Fibroblast of villous mesenchyme (primary cell): ENCODE data around the gene ANO2. TPM values are rescaled to one million over a fixed set of nuclear protein-coding genes. Genes with fewer than 3 reads are reported as not detected.
"Not testable (repeated sequence)": the region's sequence is repeated elsewhere in the genome, so short reads cannot be mapped to it uniquely, and the experiment has no call there.

ENCODE experiments used
- DNase-seq: peaks from one replicate; pipeline ENCODE4 v3.0.0-alpha.2; 2010; ENCODE audit warnings: low read depth
- H3K4me3 ChIP-seq: 2 replicates; pipeline ENCODE4 v1.5.1; 2011; ENCODE audit warnings: low read depth, mild to moderate bottlenecking, low read length
- CTCF ChIP-seq: IDR thresholded peaks from 2 replicates; pipeline ENCODE4 v1.5.1; 2012; ENCODE audit warnings: low read depth, mild to moderate bottlenecking, low read length; ENCODE audit not compliant: insufficient read depth
- total RNA-seq: library from RNA; depleted of rRNA; stranded (reverse); fragments of >200 nt; gene quantifications from 2 replicates; pipeline ENCODE4 v1.2.3, GENCODE V29; 2012

ANO2 gene
- total RNA-seq, 1 donor, result 0.43 TPM

- H3K4me3 ChIP-seq, result no peak overlapping the region
- no peak for TF ChIP-seq CTCF
- DNase-seq, result no peak
Observed at GRCh38 chr12:5684989-5685388, 260.1 kb downstream of the ANO2 start.

- no peak for DNase-seq
- no peak for TF ChIP-seq CTCF
- H3K4me3 ChIP-seq, result no peak overlapping the region
Observed at GRCh38 chr12:5682581-5682980, 262.5 kb downstream of the ANO2 start.

- DNase-seq, result no peak
- TF ChIP-seq CTCF, result no peak
- no peak overlapping the region for H3K4me3 ChIP-seq
Observed at GRCh38 chr12:5678176-5678575, 266.9 kb downstream of the ANO2 start.

GRCh38 chr12:5669624-5670023 is 275.4 kb downstream of the ANO2 start:
- H3K4me3 ChIP-seq, DNase-seq: not testable (repeated sequence)

GRCh38 chr12:5665615-5666014 is 279.4 kb downstream of the ANO2 start:
- TF ChIP-seq CTCF, result no peak
- H3K4me3 ChIP-seq, result no peak overlapping the region
- no peak for DNase-seq

- DNase-seq, result no peak
- no peak for TF ChIP-seq CTCF
Observed at GRCh38 chr12:5661811-5662210, 283.2 kb downstream of the ANO2 start.

GRCh38 chr12:5660238-5660637 is 284.8 kb downstream of the ANO2 start:
- H3K4me3 ChIP-seq, result no peak overlapping the region
- TF ChIP-seq CTCF, result no peak
- DNase-seq, result no peak

More at GRCh38 chr12:5661811-5662210, 283.2 kb downstream of the ANO2 start:
- no peak overlapping the region for H3K4me3 ChIP-seq

- not testable (repeated sequence) for H3K4me3 ChIP-seq, DNase-seq
Observed at GRCh38 chr12:5658339-5658941, 286.6 kb downstream of the ANO2 start.
